ENCODE measurements around the gene STRBP. TPM values are rescaled to one million over a fixed set of nuclear protein-coding genes. Genes with fewer than 3 reads are reported as not detected.

Gene STRBP
- total RNA-seq, 1 experiment from 2014 or later, result 74.0 TPM

DNA sequence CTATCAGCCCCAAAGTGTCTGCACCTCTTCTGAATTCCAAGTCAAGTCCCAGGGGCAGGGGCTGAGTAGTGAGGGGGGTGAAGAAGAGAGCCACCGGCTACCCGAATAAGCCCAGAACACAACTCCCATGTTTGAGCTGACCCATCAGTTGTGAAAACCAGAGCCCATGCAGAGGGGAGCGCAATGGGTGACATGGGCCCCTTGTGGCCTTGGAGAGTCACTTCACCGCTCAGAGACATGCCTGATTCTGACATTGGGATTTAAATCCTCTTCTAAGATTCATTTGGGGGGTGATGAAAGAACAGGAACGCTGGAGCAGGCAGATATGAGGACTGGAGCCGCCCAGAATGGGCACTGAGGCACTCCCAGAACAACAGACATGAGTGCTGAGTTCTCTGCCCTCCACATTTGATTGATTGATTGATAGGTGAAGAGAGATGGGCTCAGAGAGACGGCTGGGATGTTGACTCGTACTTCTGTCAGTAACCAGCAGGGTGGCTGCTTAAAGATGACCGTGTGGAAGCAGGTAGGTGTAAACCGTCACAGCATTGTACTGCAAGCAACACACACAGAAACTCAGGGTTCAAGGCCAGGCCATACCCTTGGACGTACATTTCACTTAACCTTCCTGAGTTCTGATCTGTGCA, 160.6 kb downstream of the STRBP start:
- Histone ChIP-seq H3K23ac (ENCODE audit: insufficient read length, low read depth, low read length) (no peak overlapping the region), H3K9ac (ENCODE audit: extremely low read depth, insufficient read length, low read length) (no peak overlapping the region), H2BK20ac (ENCODE audit: low read depth, low read length, poor library complexity, severe bottlenecking) (no peak overlapping the region), H3K18ac (ENCODE audit: insufficient read length, low read depth, low read length) (no peak overlapping the region), H3K27ac (ENCODE audit: insufficient read length, low read depth, low read length) (no peak overlapping the region), H3T11ph (ENCODE audit: low read length) (no peak overlapping the region), H3K27me3 (ENCODE audit: insufficient read depth, low read length) (no peaks in the 10 kb centered on the region), H4K91ac (ENCODE audit: insufficient read length, low read depth, low read length) (no peak overlapping the region), H3K14ac (ENCODE audit: insufficient read depth, low read length) (no peak overlapping the region), H2BK15ac (ENCODE audit: low read depth, low read length) (no peak overlapping the region), H2AK5ac (ENCODE audit: insufficient read length, low read length) (no peak overlapping the region), H3K79me1 (ENCODE audit: insufficient read depth, low read depth, low read length, poor library complexity, severe bottlenecking) (no peaks in the 10 kb centered on the region), H3K9me3 (ENCODE audit: control insufficient read depth, low read depth, low read length) (no peaks in the 10 kb centered on the region), H4K8ac (replicated peaks; ENCODE audit: insufficient read length, low read depth, low read length) (no peak overlapping the region), H2BK12ac (ENCODE audit: insufficient read length, low read depth, low read length) (no peak overlapping the region), H4K5ac (ENCODE audit: insufficient read length, low read depth, low read length) (no peak overlapping the region), H2AFZ (ENCODE audit: low read length) (no peak overlapping the region), H4K20me1 (ENCODE audit: control insufficient read depth, insufficient read depth, insufficient read length) (peaks cover 2% of the 10 kb centered on the region), H3K56ac (ENCODE audit: insufficient read length, low read depth, low read length) (no peak overlapping the region), H2BK120ac (ENCODE audit: low read depth, low read length, poor library complexity, severe bottlenecking) (no peak overlapping the region), H3K4me1 (ENCODE audit: insufficient read depth, low read length) (no peaks in the 10 kb centered on the region), H3K23me2 (ENCODE audit: insufficient read length, low read depth, low read length, poor library complexity, severe bottlenecking) (no peaks in the 10 kb centered on the region), H2BK5ac (ENCODE audit: insufficient read length, low read length) (no peak overlapping the region), H3K4me2 (ENCODE audit: insufficient read depth, insufficient read length, low read length) (no peak overlapping the region), H3K4ac (ENCODE audit: low read depth, low read length) (no peak overlapping the region), H3K79me2 (ENCODE audit: insufficient read depth, low read length) (no peaks in the 10 kb centered on the region)
- WGBS (ENCODE audit: extremely low coverage, insufficient read length, low lambda C conversion rate), result no CpG with 5 or more reads among the region's 11 CpGs
- peak overlapping the region in 2 of 3 experiments; percentile 78 to 89; a peak in 3 of 7 replicates for H3K27ac Mint-ChIP-seq
- peaks cover 13 to 20% of the 10 kb centered on the region in 2 experiments for H3K4me1 Mint-ChIP-seq
- no peaks in the 10 kb centered on the region for H3K27me3 Mint-ChIP-seq (ENCODE audit: low read depth)
- H3K9me3 Mint-ChIP-seq, result no peaks in the 10 kb centered on the region
- H3K36me3 Mint-ChIP-seq (ENCODE audit: insufficient read depth in 1 of 3, low read depth in 3 of 3), result peaks cover 19 to 57% (median 30%) of the 10 kb centered on the region in 3 experiments; a peak in 6 of 7 replicates
- no peak for DNase-seq
- peak; percentile 42; the same call in 2 of the 3 replicates for TF ChIP-seq CTCF (conservative IDR thresholded peaks at IDR 0.05)
- H3K4me3 Mint-ChIP-seq, result no peak overlapping the region
